MM.1S (cell line): Measurements from ENCODE around the gene PXN.
"Not testable (repeated sequence)": the region's sequence is repeated elsewhere in the genome, so short reads cannot be mapped to it uniquely, and the experiment has no call there.

Experiments
- DNase-seq: peaks from one replicate; pipeline ENCODE4 v3.0.0-alpha.2; 2015
- H2AFZ ChIP-seq: fragments of 300-600 bp; sonication (generic); 2 replicates; pipeline ENCODE4 v1.6.0; 2016; ENCODE audit warnings: antibody characterized with exemption, low read length
- H3F3A ChIP-seq: fragments of 300-600 bp; sonication (generic); 2 replicates; pipeline ENCODE4 v1.6.1; 2016; ENCODE audit warnings: mild to moderate bottlenecking, antibody characterized with exemption, low read length, moderate library complexity, mixed read lengths; ENCODE audit not compliant: insufficient read depth
- H3K27ac ChIP-seq: fragments of 300-600 bp; sonication (generic); 2 replicates; pipeline ENCODE4 v1.5.1; 2016; ENCODE audit warnings: mild to moderate bottlenecking, low read length
- H3K27me3 ChIP-seq: fragments of 300-600 bp; sonication (generic); replicated peaks from 2 replicates; pipeline ENCODE4 v1.6.0; 2016; ENCODE audit warnings: low read length; ENCODE audit not compliant: insufficient read depth
- H3K36me3 ChIP-seq: fragments of 300-600 bp; sonication (generic); replicated peaks from 2 replicates; pipeline ENCODE4 v1.6.1; 2016; ENCODE audit warnings: mild to moderate bottlenecking, low read length, mixed read lengths; ENCODE audit not compliant: insufficient read depth
- H3K4me1 ChIP-seq: fragments of 300-600 bp; sonication (generic); 2 replicates; pipeline ENCODE4 v1.6.1; 2016; ENCODE audit warnings: low read length, mixed read lengths
- H3K4me2 ChIP-seq: fragments of 300-600 bp; sonication (generic); 2 replicates; pipeline ENCODE4 v1.6.0; 2016; ENCODE audit warnings: low read depth, low read length
- H3K4me3 ChIP-seq: fragments of 300-600 bp; sonication (generic); 2 replicates; pipeline ENCODE4 v1.5.1; 2016; ENCODE audit warnings: low read length, mixed read lengths
- H3K79me2 ChIP-seq: fragments of 300-600 bp; sonication (generic); 2 replicates; pipeline ENCODE4 v1.6.1; 2016; ENCODE audit warnings: mixed run types, low read length, mixed read lengths
- H3K9ac ChIP-seq: fragments of 300-600 bp; sonication (generic); 2 replicates; pipeline ENCODE4 v1.6.1; 2016; ENCODE audit warnings: low read length, mixed read lengths
- H3K9me2 ChIP-seq: fragments of 300-600 bp; sonication (generic); replicated peaks from 2 replicates; pipeline ENCODE4 v1.6.1; 2016; ENCODE audit warnings: mild to moderate bottlenecking, low read length, mixed read lengths; ENCODE audit not compliant: insufficient read depth
- H3K9me3 ChIP-seq: fragments of 300-600 bp; sonication (generic); replicated peaks from 2 replicates; pipeline ENCODE4 v1.6.1; 2016; ENCODE audit warnings: mild to moderate bottlenecking, low read length, mixed read lengths; ENCODE audit not compliant: insufficient read depth
- H4K20me1 ChIP-seq: fragments of 300-600 bp; sonication (generic); 2 replicates; pipeline ENCODE4 v1.6.1; 2016; ENCODE audit warnings: mild to moderate bottlenecking, low read length, moderate library complexity, mixed read lengths; ENCODE audit not compliant: insufficient read depth
- EZH2 ChIP-seq: fragments of 300-600 bp; sonication (generic); optimal IDR thresholded peaks from 2 replicates; pipeline ENCODE3; 2017; ENCODE audit warnings: low read depth, mild to moderate bottlenecking, antibody characterized with exemption, low read length, mixed read lengths
- EZH2phosphoT487 ChIP-seq: fragments of 300-600 bp; sonication (generic); IDR thresholded peaks from 2 replicates; pipeline ENCODE4 v1.6.1; 2018; ENCODE audit warnings: antibody characterized with exemption, low read length
- TF ChIP-seq, protein P1 (sequence below): fragments of 300-600 bp; sonication (generic); IDR thresholded peaks from 2 replicates; pipeline ENCODE4 v1.5.1; 2016; ENCODE audit warnings: antibody characterized with exemption, low read length, mixed read lengths

Gene PXN

DNA sequence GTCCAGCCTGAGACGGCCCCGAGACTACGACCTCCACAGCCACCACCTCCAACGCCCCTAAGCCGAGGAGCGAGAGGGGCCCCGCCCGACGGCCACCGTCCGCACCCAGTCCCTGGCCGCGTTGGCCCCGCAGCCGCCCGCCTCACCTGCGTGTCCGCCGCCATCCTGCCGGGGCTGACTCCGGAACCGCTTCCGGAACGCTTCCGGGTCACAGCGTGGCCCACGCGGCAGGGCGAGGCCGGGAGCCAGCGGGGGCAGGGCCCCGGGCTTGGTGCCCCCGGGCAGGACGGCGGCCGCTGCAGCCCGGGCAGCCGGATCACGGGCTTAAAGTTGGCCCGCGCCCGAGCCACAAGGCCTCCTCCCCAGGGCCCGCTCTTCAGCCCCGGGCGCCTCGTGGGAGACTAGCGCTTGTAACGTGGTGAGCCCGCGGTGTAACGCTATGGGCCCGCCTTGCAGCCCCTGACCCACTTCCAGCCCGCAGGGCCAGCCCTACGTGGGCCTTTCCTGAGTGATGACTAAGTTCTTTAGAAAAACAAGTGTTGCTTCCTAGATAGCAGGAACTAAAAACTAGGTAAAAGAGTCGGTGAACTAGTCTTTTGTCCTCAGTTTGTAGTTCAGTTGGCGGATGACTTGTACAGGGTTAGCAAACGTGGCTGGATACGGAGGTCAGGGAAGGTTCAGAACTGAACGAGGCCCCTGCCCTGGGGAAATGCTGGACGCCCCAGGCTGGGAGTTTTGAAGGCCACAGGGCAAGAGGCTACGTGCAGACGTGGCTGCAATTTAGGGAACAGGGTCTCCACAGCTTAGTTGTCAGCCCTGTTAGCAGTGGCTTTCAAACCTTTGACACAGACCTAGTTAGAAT is 70.8 kb downstream of the PXN start, which contains the start of gene GCN1:
GCN1 (minus strand) TSS at position 182 of the 862 bp plus-strand sequence; CDS start at position 164, 18 bp downstream.
- H3K79me2 ChIP-seq: peaks cover 73% of the 10 kb centered on the region
- H3K27ac ChIP-seq: peak within 1 kb of the TSS; percentile 89
- peak within 1 kb of the TSS; percentile 45; the same call in 1 of the 2 replicates for H2AFZ ChIP-seq
- peak within 1 kb of the TSS; percentile 86 for H3K4me2 ChIP-seq
- no peaks in the 10 kb centered on the region for H3K27me3 ChIP-seq
- H3K4me3 ChIP-seq: peak within 1 kb of the TSS; percentile 80
- H3K9me2 ChIP-seq: no peaks in the 10 kb centered on the region
- H3K4me1 ChIP-seq: peaks cover 16% of the 10 kb centered on the region
- no peaks in the 10 kb centered on the region for H3K9me3 ChIP-seq
- peaks cover 2% of the 10 kb centered on the region; the same call in 1 of the 2 replicates for H3K36me3 ChIP-seq
- TF ChIP-seq EZH2phosphoT487 (no peak), EZH2 (no peak)
- TF ChIP-seq, protein P1, sequence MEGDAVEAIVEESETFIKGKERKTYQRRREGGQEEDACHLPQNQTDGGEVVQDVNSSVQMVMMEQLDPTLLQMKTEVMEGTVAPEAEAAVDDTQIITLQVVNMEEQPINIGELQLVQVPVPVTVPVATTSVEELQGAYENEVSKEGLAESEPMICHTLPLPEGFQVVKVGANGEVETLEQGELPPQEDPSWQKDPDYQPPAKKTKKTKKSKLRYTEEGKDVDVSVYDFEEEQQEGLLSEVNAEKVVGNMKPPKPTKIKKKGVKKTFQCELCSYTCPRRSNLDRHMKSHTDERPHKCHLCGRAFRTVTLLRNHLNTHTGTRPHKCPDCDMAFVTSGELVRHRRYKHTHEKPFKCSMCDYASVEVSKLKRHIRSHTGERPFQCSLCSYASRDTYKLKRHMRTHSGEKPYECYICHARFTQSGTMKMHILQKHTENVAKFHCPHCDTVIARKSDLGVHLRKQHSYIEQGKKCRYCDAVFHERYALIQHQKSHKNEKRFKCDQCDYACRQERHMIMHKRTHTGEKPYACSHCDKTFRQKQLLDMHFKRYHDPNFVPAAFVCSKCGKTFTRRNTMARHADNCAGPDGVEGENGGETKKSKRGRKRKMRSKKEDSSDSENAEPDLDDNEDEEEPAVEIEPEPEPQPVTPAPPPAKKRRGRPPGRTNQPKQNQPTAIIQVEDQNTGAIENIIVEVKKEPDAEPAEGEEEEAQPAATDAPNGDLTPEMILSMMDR: no peak
- peak; percentile 72 for DNase-seq
- H3K9ac ChIP-seq: peak within 1 kb of the TSS; percentile 83
- peaks cover 64% of the 10 kb centered on the region for H3F3A ChIP-seq
- H4K20me1 ChIP-seq: 0 out of 2 replicates have a peak, but pooled peaks cover 4% of the 10 kb centered on the region

DNA sequence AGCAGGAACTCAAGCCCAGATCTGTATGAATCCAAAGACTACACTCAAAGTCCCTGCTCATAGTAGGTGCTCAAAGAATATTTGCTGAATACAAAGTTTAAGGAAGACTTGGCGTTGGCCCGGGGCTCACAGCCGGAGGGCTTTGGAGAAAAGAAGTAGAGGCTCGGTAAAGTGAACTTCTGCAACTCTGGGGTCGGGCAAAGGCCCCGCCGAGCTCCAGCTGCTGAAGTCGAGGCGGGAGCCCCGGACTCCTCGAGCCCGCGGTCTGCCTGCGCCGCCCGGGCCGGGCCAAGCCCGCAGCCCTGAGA is 71.3 kb downstream of the PXN start:
- H3K4me2 ChIP-seq: peak overlapping the region; percentile 77
- H3K27ac ChIP-seq: peak overlapping the region; percentile 89; the same call in 1 of the 2 replicates
- H4K20me1 ChIP-seq: no peaks in the 10 kb centered on the region
- H3K79me2 ChIP-seq: peaks cover 72% of the 10 kb centered on the region
- H3K4me3 ChIP-seq: peak overlapping the region; percentile 80
- H3F3A ChIP-seq: peaks cover 59% of the 10 kb centered on the region
- peaks cover 2% of the 10 kb centered on the region; the same call in 1 of the 2 replicates for H3K36me3 ChIP-seq
- no peak overlapping the region for H2AFZ ChIP-seq
- H3K4me1 ChIP-seq: peaks cover 16% of the 10 kb centered on the region
- peak overlapping the region; percentile 83 for H3K9ac ChIP-seq
- TF ChIP-seq EZH2: no peak
- TF ChIP-seq, protein P1: no peak
- no peak for TF ChIP-seq EZH2phosphoT487
- no peak for DNase-seq
- H3K27me3 ChIP-seq: no peaks in the 10 kb centered on the region
- no peaks in the 10 kb centered on the region for H3K9me2 ChIP-seq
- H3K9me3 ChIP-seq: no peaks in the 10 kb centered on the region

DNA sequence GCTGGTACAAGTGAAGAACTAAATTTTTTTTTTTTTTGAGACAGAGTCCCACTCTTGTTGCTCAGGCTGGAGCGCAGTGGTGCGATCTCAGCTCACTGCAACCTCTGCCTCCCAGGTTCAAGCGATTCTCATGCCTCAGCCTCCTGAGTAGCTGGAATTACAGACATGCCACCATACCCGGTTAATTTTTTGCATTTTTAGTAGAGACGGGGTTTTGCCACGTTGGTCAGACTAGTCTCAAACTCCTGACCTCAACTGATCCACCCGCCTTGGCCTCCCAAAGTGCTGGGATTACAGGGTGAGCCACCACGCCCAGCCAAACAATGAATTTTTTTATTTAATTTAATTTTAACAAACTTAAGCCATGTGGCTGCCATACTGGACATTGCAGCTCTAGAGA is 72.2 kb downstream of the PXN start:
- not testable (repeated sequence) for H3K36me3 ChIP-seq, H2AFZ ChIP-seq, H3K9me3 ChIP-seq, H3K27me3 ChIP-seq, H3K9me2 ChIP-seq, DNase-seq, H4K20me1 ChIP-seq, H3K9ac ChIP-seq
- Histone ChIP-seq H3K4me3 (peak overlapping the region; percentile 80), H3K79me2 (peaks cover 70% of the 10 kb centered on the region), H3K27ac (peak overlapping the region; percentile 89; the same call in 1 of the 2 replicates), H3F3A (peaks cover 50% of the 10 kb centered on the region), H3K4me2 (peak overlapping the region; percentile 77), H3K4me1 (peaks cover 16% of the 10 kb centered on the region)

DNA sequence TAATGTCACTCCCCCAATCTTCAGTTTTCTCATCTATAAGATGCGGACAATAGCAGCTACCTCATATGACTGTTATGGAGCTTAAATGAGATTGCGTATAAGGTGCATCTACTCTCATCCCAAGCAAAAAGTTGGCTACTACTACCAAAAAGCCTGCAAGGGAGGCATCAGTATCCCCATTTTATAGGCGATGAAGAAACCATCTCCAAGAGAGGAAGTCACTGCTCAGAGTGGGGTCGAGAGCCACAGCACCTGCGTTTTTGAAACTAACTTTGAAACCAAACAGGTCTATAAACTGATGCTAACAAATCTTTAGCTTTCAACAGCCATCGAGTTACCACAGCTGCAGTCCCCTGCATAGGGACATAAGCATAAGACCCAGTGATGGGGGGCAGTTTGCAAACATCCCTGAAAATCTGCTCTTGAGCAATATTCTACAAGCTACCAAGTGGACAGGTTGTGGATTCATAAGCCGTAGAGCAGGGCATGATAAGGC is 74.5 kb downstream of the PXN start:
- Histone ChIP-seq H3F3A (peaks cover 33% of the 10 kb centered on the region), H3K4me3 (no peak overlapping the region), H4K20me1 (no peaks in the 10 kb centered on the region), H3K9me2 (no peaks in the 10 kb centered on the region), H2AFZ (no peak overlapping the region), H3K27me3 (no peaks in the 10 kb centered on the region), H3K79me2 (peaks cover 77% of the 10 kb centered on the region), H3K36me3 (no peaks in the 10 kb centered on the region; the same call in 1 of the 2 replicates), H3K27ac (peak overlapping the region; percentile 66; the same call in 1 of the 2 replicates), H3K4me1 (peaks cover 16% of the 10 kb centered on the region), H3K4me2 (peak overlapping the region; percentile 29), H3K9me3 (no peaks in the 10 kb centered on the region), H3K9ac (no peak overlapping the region)
- TF ChIP-seq EZH2 (no peak), EZH2phosphoT487 (no peak)
- TF ChIP-seq, protein P1: no peak
- peak; percentile 39 for DNase-seq
